Right atrium auricular region (tissue), 2 donors: ENCODE measurements around the gene ACTG1. TPM values are rescaled to one million over a fixed set of nuclear protein-coding genes. Genes with fewer than 3 reads are reported as not detected.

Experiments used
- DNase-seq: peaks from one replicate; pipeline ENCODE4 v3.0.0-alpha.2; 2019; ENCODE audit warnings: low spot score
- H3K27ac ChIP-seq, 2 donors: fragments of 200-600 bp; sonication (generic); 1 replicate in 1 of 2; 2 replicates in 1 of 2; pipeline ENCODE4 v1.5.1; 2016 to 2019
- H3K27me3 ChIP-seq, 2 donors: fragments of 200-600 bp; sonication (generic); one replicate each; pipeline versions ENCODE4 v1.5.1 to v1.6.0; 2017 to 2019
- H3K36me3 ChIP-seq: fragments of 200-600 bp; sonication (generic); one replicate; pipeline ENCODE4 v1.5.1; 2016
- H3K4me1 ChIP-seq, 2 donors: fragments of 200-600 bp; sonication (generic); one replicate each; pipeline versions ENCODE4 v1.5.1 to v1.6.0; 2017 to 2019
- H3K4me3 ChIP-seq, 2 donors: fragments of 200-600 bp; sonication (generic); 1 replicate in 1 of 2; 2 replicates in 1 of 2; pipeline ENCODE4 v1.5.1; 2017 to 2019; ENCODE audit warnings: mild to moderate bottlenecking in 1 of 2, moderate library complexity in 1 of 2
- H3K9me3 ChIP-seq, 2 donors: fragments of 200-600 bp; sonication (generic); one replicate each; pipeline ENCODE4 v1.5.1; 2019
- total RNA-seq, 2 donors: library from RNA; depleted of rRNA; stranded (reverse); fragments of >200 nt; gene quantifications; one replicate each; pipeline ENCODE4 v1.1.0, GENCODE V29; 2016
- TF ChIP-seq, protein P1 (sequence below), 2 donors: fragments of 200-600 bp; sonication (generic); IDR thresholded peaks; one replicate each; pipeline ENCODE4 v1.5.1; 2019; ENCODE audit warnings: antibody characterized with exemption in 2 of 2

Gene ACTG1
- total RNA-seq, 2 donors from 2014 or later: 1,076 to 1,610 TPM

GRCh38 chr17:81476097-81476496 lies 36.5 kb downstream of the ACTG1 start:
- peaks cover 0 to 18% of the 10 kb centered on the region in 2 donors for H3K4me1 ChIP-seq
- H3K9me3 ChIP-seq: no peaks in the 10 kb centered on the region
- no peaks in the 10 kb centered on the region for H3K27me3 ChIP-seq
- no peak for DNase-seq
- no peak overlapping the region for H3K27ac ChIP-seq
- H3K4me3 ChIP-seq: no peak overlapping the region
- TF ChIP-seq, protein P1, sequence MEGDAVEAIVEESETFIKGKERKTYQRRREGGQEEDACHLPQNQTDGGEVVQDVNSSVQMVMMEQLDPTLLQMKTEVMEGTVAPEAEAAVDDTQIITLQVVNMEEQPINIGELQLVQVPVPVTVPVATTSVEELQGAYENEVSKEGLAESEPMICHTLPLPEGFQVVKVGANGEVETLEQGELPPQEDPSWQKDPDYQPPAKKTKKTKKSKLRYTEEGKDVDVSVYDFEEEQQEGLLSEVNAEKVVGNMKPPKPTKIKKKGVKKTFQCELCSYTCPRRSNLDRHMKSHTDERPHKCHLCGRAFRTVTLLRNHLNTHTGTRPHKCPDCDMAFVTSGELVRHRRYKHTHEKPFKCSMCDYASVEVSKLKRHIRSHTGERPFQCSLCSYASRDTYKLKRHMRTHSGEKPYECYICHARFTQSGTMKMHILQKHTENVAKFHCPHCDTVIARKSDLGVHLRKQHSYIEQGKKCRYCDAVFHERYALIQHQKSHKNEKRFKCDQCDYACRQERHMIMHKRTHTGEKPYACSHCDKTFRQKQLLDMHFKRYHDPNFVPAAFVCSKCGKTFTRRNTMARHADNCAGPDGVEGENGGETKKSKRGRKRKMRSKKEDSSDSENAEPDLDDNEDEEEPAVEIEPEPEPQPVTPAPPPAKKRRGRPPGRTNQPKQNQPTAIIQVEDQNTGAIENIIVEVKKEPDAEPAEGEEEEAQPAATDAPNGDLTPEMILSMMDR (IDR thresholded peaks at IDR 0.05): no peak
- H3K36me3 ChIP-seq: no peaks in the 10 kb centered on the region

- Histone ChIP-seq H3K36me3 (no peaks in the 10 kb centered on the region), H3K27ac (no peak overlapping the region), H3K4me1 (peaks cover 0 to 16% of the 10 kb centered on the region in 2 donors), H3K27me3 (no peaks in the 10 kb centered on the region), H3K4me3 (no peak overlapping the region), H3K9me3 (no peaks in the 10 kb centered on the region)
- TF ChIP-seq, protein P1 (IDR thresholded peaks at IDR 0.05): no peak
- no peak for DNase-seq
Observed at GRCh38 chr17:81474958-81475357, 37.6 kb downstream of the ACTG1 start.

GRCh38 chr17:81473019-81473418 lies 39.6 kb downstream of the ACTG1 start:
- TF ChIP-seq, protein P1 (IDR thresholded peaks at IDR 0.05): no peak
- DNase-seq: no peak
- Histone ChIP-seq H3K4me3 (no peak overlapping the region), H3K4me1 (peaks cover 0 to 12% of the 10 kb centered on the region in 2 donors), H3K36me3 (no peaks in the 10 kb centered on the region), H3K9me3 (no peaks in the 10 kb centered on the region), H3K27me3 (no peaks in the 10 kb centered on the region), H3K27ac (no peak overlapping the region)

GRCh38 chr17:81471818-81472456 lies 40.7 kb downstream of the ACTG1 start:
- H3K27ac ChIP-seq: no peak overlapping the region
- no peak overlapping the region for H3K4me3 ChIP-seq
- DNase-seq: no peak

DNA sequence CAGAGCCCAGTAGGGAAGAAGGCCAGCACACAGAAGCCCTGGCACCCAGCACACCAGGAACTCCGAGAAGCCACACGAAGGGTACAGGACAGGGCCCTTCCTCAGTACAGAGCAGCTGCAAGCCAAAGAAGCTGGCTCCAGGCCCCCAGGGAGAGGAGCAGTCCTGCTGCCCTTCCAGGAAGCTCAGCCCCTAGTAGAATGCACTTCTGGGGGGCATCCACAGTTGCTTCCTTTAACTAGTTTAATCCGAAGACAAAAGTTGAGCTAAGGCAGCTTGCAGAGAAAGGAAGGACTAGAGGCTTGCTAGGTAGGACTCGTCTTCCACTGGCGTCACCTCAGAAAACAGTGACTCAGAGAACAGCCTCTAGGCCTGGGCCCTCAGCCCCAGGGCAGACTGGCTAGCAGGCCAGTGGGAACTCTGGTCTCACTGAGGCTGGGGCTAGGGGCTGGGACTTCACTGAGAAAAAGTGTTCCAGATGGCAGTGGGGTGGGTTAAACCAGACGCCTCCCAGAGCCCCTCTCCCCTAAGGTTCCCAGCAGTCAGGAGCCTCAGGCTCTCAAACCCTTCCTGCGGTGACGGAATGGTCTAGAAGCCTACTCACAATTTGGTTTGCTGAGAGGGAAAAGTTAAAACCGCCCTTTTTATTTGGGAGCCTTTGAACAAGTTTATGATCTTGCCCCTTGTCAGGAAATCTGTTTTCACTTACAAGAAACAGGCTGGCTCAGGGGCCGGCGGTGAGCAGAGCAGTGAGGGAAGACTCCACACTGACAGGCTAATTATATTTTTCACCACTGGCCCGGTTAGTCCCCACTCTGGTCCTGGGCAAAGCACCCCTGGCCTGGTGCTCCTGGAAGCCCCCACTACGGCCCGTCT lies 41.4 kb downstream of the ACTG1 start:
- TF ChIP-seq, protein P1 (IDR thresholded peaks at IDR 0.05): no peak

More at GRCh38 chr17:81471818-81472456, 40.7 kb downstream of the ACTG1 start:
- Histone ChIP-seq H3K4me1 (peaks cover 0 to 12% of the 10 kb centered on the region in 2 donors), H3K27me3 (no peaks in the 10 kb centered on the region), H3K9me3 (no peaks in the 10 kb centered on the region), H3K36me3 (no peaks in the 10 kb centered on the region)
- TF ChIP-seq, protein P1 (IDR thresholded peaks at IDR 0.05): no peak

More for the DNA sequence above, 41.4 kb downstream of the ACTG1 start:
- no peak overlapping the region for H3K4me3 ChIP-seq
- no peaks in the 10 kb centered on the region for H3K36me3 ChIP-seq
- DNase-seq: no peak
- peaks cover 0 to 12% of the 10 kb centered on the region in 2 donors for H3K4me1 ChIP-seq
- no peaks in the 10 kb centered on the region for H3K27me3 ChIP-seq
- H3K27ac ChIP-seq: peak overlapping the region; percentile 42 to 62
- H3K9me3 ChIP-seq: no peaks in the 10 kb centered on the region
